ENCODE measurements around the gene KCNN3.

GRCh38 chr1:154756793-154757548 lies 113.1 kb downstream of the KCNN3 start:
- no peak for TF ChIP-seq POLR2A (IDR thresholded peaks at IDR 0.05)
- no peak for TF ChIP-seq CTCF (IDR thresholded peaks at IDR 0.05 in 8 of 11, conservative IDR thresholded peaks at IDR 0.05 in 3 of 11)
- no peak for TF ChIP-seq POLR2AphosphoS5 (IDR thresholded peaks at IDR 0.05)
